ENCODE measurements around the gene AFMID.

The AFMID gene

GRCh38 chr17:78226055-78226758, 39.0 kb downstream of the AFMID start:
- peaks cover 2% of the 10 kb centered on the region; the same call in 1 of the 2 replicates for H3K27me3 ChIP-seq (replicated peaks; ENCODE audit: control insufficient read depth, insufficient read depth, low read length)
- no peak for DNase-seq (ENCODE audit: extremely low read depth, insufficient read length)
- H3K36me3 ChIP-seq (ENCODE audit: control insufficient read depth, insufficient read depth, low read length) = peaks cover 5% of the 10 kb centered on the region
- no peak for TF ChIP-seq CTCF (IDR thresholded peaks at IDR 0.05; ENCODE audit: insufficient read depth, low read length, poor library complexity, severe bottlenecking)
- no peak overlapping the region for H3K4me3 ChIP-seq (replicated peaks; ENCODE audit: low read depth, low read length)

- Histone ChIP-seq H3K36me3 (ENCODE audit: control insufficient read depth, insufficient read depth, low read length) (peaks cover 5% of the 10 kb centered on the region), H3K4me3 (replicated peaks; ENCODE audit: low read depth, low read length) (no peak overlapping the region), H3K27me3 (replicated peaks; ENCODE audit: control insufficient read depth, insufficient read depth, low read length) (peaks cover 2% of the 10 kb centered on the region; the same call in 1 of the 2 replicates)
- no peak for TF ChIP-seq CTCF (IDR thresholded peaks at IDR 0.05; ENCODE audit: insufficient read depth, low read length, poor library complexity, severe bottlenecking)
- DNase-seq (ENCODE audit: extremely low read depth, insufficient read length) = no peak
These were observed 39.7 kb downstream of the AFMID start for GRCh38 chr17:78226759-78227454.

GRCh38 chr17:78227455-78227916, 40.3 kb downstream of the AFMID start:
- TF ChIP-seq CTCF (IDR thresholded peaks at IDR 0.05; ENCODE audit: insufficient read depth, low read length, poor library complexity, severe bottlenecking) = no peak
- DNase-seq (ENCODE audit: extremely low read depth, insufficient read length) = no peak
- H3K27me3 ChIP-seq (replicated peaks; ENCODE audit: control insufficient read depth, insufficient read depth, low read length) = peaks cover 2% of the 10 kb centered on the region; the same call in 1 of the 2 replicates
- peaks cover 5% of the 10 kb centered on the region for H3K36me3 ChIP-seq (ENCODE audit: control insufficient read depth, insufficient read depth, low read length)
- no peak overlapping the region for H3K4me3 ChIP-seq (replicated peaks; ENCODE audit: low read depth, low read length)

- no peak for TF ChIP-seq CTCF (IDR thresholded peaks at IDR 0.05; ENCODE audit: insufficient read depth, low read length, poor library complexity, severe bottlenecking)
- DNase-seq (ENCODE audit: extremely low read depth, insufficient read length) = no peak
- H3K27me3 ChIP-seq (replicated peaks; ENCODE audit: control insufficient read depth, insufficient read depth, low read length) = peaks cover 2% of the 10 kb centered on the region; the same call in 1 of the 2 replicates
- no peak overlapping the region for H3K4me3 ChIP-seq (replicated peaks; ENCODE audit: low read depth, low read length)
- peaks cover under 1% of the 10 kb centered on the region for H3K36me3 ChIP-seq (ENCODE audit: control insufficient read depth, insufficient read depth, low read length)
These were observed 41.0 kb downstream of the AFMID start for GRCh38 chr17:78228176-78228575.

- DNase-seq (ENCODE audit: extremely low read depth, insufficient read length) = no peak
- Histone ChIP-seq H3K4me3 (replicated peaks; ENCODE audit: low read depth, low read length) (no peak overlapping the region), H3K27me3 (replicated peaks; ENCODE audit: control insufficient read depth, insufficient read depth, low read length) (peaks cover 2% of the 10 kb centered on the region; the same call in 1 of the 2 replicates), H3K36me3 (ENCODE audit: control insufficient read depth, insufficient read depth, low read length) (no peaks in the 10 kb centered on the region)
- TF ChIP-seq CTCF (IDR thresholded peaks at IDR 0.05; ENCODE audit: insufficient read depth, low read length, poor library complexity, severe bottlenecking) = no peak
These were observed 43.2 kb downstream of the AFMID start for GRCh38 chr17:78230252-78230962.

Measured in GM06990 (cell line).